HG02610 (cell line): Measurements from ENCODE around the gene ECEL1.
"Not testable (repeated sequence)": the region's sequence is repeated elsewhere in the genome, so short reads cannot be mapped to it uniquely, and the experiment has no call there.

Experiments
- ATAC-seq: cut with Tn5 transposase; IDR thresholded peaks from one replicate; pipeline ENCODE4 v1.9.1; 2021; ENCODE audit warnings: mild to moderate bottlenecking, moderate library complexity; ENCODE audit not compliant: unreplicated experiment

ECEL1 gene

DNA sequence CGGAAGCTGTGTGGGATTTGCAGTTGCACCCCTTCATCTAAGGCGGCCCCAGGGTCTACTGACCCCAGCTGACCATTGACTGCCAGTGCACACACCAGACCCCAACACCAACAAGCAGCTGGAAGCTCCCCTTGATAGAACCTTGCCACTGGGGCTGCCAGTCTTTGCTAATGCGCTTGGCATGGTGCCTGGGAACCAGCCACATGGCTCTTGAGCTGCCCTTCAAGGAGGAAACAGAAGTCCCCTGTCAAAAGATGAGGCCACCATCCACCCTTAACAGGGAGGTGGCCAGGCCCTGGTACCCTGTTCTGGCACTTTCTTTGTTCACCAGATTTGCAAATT lies 23.1 kb downstream of the ECEL1 start:
- no peak for ATAC-seq

DNA sequence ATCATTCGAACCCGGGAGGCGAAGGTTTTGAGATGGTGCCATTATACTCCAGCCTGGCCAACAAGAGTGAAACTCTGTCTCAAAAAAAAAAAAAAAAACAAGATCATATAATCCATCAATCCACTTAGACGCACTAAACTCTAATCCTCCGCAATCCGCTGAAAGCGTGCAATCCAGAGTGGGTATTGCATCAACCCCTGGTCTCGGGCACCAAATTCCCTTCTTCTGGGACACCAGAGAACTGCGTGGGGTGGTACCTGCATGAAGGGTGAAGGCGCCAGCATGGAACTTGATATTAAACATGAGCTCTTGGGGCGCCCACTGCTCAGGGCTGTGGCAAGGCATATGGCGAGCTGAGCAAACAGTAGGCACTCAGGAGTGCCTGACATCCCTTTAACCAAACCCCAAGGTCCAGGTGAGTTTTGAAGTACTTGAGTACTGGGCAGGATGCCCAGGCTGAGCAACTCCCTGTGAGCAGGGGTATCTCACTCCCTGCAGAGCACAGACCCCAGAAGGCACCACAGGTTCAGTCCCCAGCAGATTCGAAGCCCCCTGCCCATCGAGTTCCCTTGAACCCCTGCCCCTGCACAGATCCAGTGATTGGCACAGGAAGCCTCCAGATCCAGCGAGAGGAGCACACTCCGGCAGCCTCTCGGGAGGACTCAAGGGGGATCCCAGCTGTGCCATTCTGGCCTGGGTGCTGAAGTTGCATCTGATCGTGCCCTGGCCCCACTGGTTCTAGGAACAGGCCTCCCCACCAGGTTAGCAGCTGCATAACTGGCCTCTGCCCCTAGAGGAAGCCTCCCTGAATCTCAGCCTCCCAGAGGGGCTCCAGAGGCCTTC lies 23.7 kb downstream of the ECEL1 start:
- ATAC-seq, result no peak

DNA sequence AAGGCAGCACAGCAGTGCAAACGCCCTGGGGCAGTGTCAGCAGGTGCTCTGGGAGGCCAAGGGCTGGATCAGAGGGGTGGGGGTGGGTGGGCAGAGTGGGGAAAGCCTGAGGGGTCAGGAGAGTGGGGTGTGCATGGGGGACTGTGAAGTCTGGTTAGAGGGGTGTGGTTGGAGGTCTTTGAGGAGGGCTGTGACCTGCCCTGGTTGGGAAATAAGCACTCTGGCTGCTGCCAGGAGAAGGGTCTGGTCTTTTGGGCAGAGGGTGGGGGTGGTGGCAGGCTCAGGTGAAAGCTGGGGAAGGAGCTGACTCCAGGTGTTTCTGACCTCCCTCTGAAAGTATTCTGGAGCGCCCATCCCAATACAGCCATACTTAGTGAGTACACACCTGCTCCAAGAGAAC lies 27.5 kb downstream of the ECEL1 start:
- ATAC-seq, result no peak

DNA sequence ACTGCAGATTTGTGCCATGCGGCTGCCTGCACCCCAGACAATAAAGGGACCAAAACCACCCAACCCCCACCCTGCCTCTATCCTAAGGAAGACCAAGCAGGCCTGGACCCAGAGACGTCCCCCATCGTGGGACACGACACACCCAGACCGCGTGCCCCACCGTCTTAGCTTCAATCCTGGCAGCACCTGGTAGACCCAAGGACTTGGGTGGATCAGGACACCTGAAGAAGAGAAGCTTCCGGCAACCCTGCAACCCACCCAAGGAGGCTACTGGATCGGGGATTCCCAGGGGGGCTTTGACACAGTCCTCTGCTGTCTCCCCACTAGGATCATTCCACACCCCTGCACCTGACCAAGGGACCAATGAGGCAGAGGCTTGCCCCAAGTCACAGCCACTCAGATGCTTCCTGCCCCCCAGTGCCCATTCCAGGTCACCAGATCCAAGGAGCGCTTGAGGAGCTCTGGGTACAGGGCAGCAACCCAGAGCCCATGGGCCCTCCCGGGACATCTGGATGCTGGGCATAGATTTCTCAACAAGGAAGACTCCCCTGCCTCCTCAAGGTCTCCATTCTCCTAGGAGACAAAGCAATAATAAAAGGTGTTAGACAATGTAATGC lies 28.1 kb downstream of the ECEL1 start:
- ATAC-seq, result no peak

DNA sequence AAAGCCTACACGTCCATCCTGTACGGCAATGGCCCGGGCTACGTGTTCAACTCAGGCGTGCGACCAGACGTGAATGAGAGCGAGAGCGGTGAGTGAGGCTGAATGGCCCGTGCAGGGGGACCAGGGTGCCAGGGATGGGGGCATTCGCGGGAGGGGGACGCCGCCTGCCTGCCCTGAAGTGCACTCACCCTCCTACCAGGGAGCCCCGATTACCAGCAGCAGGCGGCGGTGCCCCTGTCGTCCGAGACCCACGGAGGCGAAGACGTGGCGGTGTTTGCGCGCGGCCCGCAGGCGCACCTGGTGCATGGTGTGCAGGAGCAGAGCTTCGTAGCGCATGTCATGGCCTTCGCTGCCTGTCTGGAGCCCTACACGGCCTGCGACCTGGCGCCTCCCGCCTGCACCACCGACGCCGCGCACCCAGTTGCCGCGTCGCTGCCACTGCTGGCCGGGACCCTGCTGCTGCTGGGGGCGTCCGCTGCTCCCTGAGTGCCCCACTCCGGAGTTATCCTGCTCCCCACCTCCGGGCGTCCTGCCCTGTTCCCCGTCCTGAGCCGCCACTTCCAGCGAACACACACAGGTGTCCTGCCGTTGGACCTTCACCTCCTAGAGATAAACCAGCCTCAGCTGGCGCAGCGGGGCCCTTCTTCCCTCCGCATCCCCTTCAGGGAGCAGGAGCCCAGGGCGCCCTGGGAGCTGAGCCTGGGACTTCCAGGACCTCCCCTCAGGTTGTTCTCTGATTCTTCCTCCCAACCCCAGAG lies 28.8 kb downstream of the ECEL1 start:
- ATAC-seq, result no peak

DNA sequence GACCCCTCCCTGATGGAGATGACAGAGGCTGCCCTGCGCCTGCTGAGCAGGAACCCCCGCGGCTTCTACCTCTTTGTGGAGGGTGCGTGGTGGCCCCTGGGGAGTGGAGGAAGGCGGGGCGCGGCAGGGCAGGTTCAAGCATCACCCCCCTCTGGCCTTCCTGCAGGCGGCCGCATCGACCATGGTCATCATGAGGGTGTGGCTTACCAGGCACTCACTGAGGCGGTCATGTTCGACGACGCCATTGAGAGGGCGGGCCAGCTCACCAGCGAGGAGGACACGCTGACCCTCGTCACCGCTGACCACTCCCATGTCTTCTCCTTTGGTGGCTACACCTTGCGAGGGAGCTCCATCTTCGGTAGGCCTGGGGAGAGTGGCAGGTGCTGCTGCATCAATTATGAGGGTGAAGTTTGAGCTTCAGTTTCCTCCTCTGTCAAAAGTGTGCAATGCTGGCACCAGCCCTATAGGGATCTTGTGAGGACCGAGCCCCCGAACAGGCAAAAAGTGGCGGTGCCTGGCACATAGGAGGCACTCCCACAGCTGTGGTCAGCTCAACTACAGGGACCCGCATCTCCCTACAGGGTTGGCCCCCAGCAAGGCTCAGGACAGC lies 29.5 kb downstream of the ECEL1 start:
- ATAC-seq, result no peak

DNA sequence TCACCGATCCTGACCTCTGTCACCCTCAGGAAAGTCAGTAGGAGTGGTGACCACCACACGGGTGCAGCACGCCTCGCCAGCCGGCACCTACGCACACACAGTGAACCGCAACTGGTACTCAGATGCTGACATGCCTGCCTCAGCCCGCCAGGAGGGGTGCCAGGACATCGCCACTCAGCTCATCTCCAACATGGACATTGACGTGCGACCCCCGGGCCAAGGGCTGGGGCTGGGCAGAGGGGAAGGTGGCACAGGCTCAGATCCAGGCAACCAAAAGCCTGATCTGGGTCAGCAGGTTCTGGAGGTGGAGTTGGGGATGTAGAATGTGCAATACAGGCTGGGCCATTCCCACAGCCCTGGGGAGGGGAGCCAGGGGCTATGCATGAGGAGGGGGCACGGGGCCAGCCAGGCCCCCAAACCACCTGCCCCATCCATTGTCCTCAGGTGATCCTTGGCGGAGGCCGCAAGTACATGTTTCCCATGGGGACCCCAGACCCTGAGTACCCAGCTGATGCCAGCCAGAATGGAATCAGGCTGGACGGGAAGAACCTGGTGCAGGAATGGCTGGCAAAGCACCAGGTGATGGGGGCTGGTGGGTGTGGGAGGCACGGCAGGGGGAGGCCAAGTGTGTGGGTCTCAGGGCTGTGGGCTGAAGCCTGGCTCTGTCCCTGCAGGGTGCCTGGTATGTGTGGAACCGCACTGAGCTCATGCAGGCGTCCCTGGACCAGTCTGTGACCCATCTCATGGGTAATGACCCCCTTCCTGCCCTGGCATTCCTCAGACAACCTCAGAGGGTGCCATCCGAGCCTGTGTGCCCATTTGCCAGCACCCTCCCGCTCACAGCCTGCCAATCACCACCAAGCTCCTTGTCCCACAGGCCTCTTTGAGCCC lies 30.3 kb downstream of the ECEL1 start:
- no peak for ATAC-seq

DNA sequence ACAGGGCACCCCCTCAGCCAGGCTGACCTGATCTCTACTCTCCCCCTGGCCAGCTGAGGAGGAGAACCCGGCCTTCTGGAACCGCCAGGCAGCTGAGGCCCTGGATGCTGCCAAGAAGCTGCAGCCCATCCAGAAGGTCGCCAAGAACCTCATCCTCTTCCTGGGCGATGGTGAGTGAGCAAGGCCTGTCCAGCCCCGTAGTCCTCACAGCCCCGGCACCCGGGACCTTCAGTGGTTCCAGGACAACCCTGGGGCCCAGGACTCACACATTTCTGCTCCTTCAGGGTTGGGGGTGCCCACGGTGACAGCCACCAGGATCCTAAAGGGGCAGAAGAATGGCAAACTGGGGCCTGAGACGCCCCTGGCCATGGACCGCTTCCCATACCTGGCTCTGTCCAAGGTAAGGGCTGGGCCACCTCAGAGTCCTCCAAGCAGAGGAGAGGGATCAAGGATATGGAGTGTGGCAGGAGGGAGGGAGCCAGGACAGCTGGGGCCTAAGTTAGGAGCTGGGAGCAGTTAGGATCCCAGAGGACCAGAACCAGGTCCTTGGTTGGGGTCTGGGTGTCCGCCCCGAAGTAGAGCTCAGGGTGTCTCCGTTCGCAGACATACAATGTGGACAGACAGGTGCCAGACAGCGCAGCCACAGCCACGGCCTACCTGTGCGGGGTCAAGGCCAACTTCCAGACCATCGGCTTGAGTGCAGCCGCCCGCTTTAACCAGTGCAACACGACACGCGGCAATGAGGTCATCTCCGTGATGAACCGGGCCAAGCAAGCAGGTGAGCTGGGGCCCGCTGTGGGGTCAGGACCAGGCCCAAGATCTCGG lies 31.1 kb downstream of the ECEL1 start:
- ATAC-seq, result no peak

DNA sequence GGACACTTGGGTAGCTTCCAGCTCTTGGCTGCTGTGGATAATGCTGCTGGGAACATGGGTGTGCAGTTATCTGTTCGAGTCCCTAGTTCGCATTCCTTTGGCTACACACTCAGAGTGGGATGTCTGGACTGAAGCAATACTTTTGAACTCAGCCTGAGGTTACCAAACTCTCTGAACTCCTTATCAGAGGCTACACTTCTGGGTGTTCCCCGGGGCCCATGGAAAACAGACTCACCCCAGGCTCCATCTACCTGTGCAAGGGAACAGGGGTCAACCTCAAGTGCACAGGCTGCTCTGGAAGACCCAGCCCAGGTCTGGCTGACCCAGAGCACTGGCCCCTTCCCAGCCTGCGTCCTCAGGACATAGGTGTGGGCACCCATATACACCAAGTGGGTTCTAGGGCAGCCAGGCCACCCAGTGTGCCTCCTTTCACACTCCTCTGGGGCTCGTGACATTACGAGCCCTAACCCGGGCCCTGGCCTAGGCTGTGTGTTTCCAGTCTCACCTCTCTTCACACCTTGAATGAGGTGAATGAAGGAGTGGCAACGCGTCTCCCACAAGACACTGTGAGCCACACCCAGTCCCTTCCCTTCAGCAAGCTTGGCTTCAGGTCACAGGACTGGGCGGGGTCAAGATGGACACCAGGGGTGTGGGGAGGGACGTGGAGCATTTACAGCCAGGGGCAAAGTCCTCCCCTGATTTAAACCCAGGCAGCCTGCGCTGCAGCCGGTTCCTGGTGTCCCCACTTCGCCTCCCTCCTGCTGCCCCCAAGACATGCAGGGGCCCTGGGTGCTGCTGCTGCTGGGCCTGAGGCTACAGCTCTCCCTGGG lies 32.0 kb downstream of the ECEL1 start, which contains the start of gene ALPI:
ALPI (plus strand) TSS at position 728 of the 830 bp plus-strand sequence; CDS start at position 775, 47 bp downstream.
- ATAC-seq, result no peak

DNA sequence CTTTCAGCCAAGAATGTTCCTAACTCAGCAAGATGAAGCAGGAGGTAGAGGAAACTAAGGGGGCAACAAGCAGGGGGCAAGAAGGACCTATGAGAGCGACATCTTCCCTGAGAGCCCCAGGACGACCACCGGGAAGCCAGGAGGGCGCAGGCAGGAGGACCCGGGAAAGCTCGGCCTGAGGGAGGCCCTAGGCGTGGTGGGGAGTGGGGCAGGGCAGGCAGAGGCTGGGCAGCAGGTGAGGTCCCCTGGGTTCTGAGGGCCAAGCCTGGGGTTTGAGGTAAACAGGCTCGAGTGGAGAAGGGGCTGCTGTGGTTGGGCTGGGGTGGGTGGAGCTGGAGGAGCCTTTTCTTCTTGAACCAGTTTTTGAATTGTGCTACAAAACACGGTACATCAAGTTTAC lies 33.0 kb downstream of the ECEL1 start:
- ATAC-seq, result no peak

DNA sequence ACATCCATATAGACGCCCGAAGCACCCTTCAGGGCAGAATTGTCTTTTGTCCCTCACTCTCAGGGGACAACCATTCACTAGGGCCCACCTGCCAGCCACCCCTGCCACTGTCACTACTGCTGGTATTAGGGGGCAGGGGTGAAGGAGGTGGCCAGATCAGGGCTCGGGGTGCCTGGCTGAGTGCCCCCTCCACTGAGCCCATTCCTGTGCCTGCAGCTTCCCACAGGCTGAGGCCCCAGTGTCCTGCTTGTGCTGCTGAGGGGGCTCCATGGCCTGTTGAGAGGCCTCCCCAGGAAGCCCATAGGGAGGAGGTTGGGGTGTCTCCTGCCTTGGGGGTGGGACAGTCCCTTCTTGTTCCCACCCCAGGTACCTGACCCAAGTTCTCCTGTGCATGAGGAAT lies 36.0 kb downstream of the ECEL1 start:
- ATAC-seq, result not testable (repeated sequence)

DNA sequence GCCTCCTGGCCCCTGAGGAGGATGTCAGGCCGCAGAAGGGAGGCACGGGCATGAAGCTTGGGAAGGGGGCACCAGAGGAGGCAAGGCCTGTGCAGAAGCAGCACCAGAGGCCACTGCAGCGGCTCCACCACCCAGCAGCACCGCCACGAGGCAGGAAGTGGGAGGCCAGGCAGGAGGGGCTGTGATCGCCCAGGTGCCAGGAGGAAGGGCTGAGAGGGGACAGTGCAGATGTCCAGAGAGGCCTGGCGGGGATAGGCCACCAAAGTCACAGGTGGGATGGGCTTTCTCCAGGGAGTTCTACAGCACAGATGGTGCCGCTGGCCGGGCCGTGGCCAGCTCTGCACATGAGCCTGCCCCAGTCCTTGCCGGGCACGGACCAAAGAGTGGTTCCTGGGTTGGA lies 37.7 kb downstream of the ECEL1 start:
- ATAC-seq, result no peak

DNA sequence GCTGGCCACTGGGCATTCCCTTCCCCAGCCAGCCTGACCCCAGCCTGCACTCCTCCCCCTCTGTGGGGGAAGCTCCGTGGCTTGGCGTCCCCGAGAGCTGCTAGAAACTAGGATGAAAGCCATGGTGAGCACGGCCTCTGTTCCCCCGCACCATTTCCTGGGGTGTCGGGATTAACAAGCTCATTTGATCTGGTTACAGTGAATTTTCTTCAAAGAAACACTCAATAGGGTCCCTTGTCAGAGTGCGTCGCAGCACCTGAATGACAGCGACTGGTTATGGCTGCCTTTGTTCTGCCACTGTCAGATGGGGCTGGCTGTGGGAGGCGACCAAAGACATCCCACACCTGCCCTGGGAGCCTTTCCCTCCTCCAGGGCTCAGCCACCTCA lies 39.3 kb downstream of the ECEL1 start:
- no peak for ATAC-seq

DNA sequence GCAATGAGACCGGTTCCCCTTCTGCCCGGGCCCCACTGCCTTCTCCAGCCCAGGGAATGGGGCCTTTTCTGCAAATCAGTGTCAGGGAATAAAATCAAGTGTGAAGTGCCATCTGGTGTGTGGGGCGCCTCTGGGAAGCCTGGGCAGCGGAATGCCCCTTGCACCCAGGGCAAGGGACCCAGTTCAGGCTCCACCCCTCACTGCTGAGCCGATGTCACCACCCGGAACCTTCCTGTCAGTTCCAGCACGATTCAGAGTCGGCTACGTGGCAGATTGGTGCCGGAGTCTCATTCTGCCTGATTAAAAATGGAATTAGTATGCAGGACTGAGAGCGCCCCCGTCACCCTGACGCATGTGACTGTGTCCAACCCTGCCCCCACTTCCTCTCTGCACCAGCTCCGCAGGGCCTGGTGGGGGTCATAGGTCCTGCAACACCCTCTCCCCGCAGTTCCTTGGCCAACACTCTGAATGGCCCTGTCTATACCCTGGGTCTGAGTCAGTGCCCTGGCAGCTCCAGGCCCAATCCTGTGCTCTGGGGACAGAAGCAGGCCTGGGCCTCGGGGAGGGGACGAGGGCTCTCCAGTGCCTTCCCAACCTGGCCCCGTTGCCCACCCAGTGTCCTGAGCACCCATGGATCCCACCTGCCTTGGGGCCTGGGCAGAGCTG lies 39.9 kb downstream of the ECEL1 start:
- no peak for ATAC-seq

DNA sequence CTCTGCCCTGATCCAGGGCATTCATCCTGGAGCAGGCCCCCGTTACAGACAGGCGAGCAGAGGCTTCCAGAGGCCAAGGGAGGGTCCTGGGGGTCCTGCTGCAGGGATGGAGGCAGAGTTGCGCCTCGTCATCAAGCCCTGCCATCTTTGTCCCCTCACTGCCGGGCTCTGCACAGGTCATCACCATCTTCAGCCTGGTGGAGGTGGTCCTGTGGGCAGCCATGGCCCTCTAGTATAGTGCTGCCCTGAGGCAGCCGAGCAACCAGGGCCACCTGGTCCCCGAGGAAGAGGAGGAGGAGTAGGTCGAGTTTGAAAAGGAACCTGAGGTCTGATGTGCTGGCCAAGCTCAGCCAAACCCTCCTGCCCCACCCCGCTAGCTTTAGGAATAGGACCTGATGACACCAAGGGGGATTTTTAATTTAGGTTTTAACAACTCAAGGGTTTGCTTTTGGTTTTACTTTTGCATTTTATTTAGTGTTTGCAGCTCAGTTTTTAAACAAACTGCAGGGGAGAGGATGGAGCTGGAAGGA lies 40.5 kb downstream of the ECEL1 start:
- ATAC-seq, result no peak

DNA sequence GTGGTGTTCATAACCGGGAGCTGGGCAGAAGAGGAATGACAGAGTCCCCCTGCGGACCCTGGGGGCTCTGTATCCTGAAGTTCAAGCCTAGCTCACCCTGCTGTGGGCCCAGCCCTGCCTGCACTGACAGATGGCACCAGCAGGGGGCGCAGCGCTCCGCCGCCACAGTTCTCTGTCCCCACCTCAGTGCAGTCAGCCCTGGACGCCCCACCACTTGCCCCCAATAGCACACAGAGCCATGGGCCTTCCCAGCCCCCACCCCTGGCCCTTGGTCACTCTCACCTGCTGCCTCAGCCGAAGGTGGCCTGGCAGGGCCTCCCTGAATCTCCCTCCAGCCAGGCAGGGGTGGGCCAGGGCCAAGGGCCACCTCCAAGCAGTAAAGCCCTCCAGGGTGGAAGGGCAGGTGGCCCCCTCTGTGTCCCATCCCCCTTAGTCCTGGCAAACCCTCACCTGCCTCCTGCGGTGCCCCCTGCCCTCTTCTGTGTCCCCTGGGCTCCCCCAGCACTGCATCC lies 41.3 kb downstream of the ECEL1 start:
- ATAC-seq, result not testable (repeated sequence)

DNA sequence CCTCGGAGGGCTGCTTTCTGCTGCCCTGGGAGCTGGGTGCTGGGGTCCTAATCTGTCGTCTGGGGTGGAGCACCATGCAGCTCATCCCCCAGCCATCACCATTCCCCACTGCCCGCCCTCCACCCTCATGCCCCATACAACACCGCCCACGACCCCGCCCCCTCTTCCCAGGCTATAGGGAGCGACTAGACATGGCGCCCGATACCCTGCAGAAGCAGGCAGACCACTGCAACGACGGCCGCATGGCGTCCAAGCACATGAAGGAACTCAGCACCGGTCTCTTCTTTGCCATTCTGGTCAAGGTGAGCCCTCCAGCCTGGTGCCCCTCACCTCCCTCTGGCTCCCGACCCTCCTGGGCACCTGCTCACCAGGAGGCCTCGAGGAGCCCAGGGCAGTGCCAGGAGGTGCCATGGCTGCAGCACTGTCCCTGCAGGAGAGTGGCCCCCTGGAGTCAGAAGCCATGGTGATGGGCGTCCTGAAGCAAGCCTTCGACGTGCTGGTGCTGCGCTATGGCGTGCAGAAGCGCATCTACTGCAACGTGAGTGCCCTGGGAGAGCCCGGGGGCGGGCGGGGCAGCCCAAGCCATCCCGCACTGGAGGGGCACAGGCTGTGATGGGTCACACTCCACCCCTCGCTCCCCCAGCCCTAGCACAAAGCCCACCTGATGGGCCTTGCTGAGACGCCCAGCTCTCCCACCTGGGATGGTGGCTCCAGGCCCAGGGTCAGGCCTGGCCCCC lies 42.3 kb downstream of the ECEL1 start:
- ATAC-seq, result not testable (repeated sequence)
